NT2/D1 (cell line): Measurements from ENCODE around the gene RPH3AL.

ENCODE experiments used
- DNase-seq: peaks from one replicate; pipeline ENCODE4 v3.0.0-alpha.2; 2011; ENCODE audit warnings: low read depth, low spot score
- H3K27me3 ChIP-seq: 2 replicates; pipeline ENCODE4 v1.6.0; 2011; ENCODE audit warnings: mild to moderate bottlenecking; ENCODE audit not compliant: insufficient read length, insufficient read depth
- H3K36me3 ChIP-seq: 2 replicates; pipeline ENCODE4 v1.6.1; 2011; ENCODE audit warnings: mild to moderate bottlenecking, low read length, mixed read lengths; ENCODE audit not compliant: insufficient read depth, insufficient read length
- H3K4me1 ChIP-seq: 2 replicates; pipeline ENCODE4 v1.5.1; 2011; ENCODE audit not compliant: insufficient read depth, insufficient read length
- H3K4me3 ChIP-seq: 2 replicates; pipeline ENCODE4 v1.5.1; 2011; ENCODE audit warnings: low read depth; ENCODE audit not compliant: insufficient read length
- H3K9ac ChIP-seq: 2 replicates; pipeline ENCODE4 v1.6.0; 2011; ENCODE audit warnings: low read depth; ENCODE audit not compliant: insufficient read length
- H3K9me3 ChIP-seq: 2 replicates; pipeline ENCODE4 v1.5.1; 2011; ENCODE audit warnings: mild to moderate bottlenecking, low read length; ENCODE audit not compliant: insufficient read depth
- SUZ12 ChIP-seq: IDR thresholded peaks from 2 replicates; pipeline ENCODE4 v1.6.1; 2011; ENCODE audit not compliant: insufficient read length, insufficient read depth; ENCODE audit errors: extremely low read depth
- YY1 ChIP-seq: IDR thresholded peaks from 2 replicates; pipeline ENCODE4 v1.6.1; 2011; ENCODE audit not compliant: insufficient read length, insufficient read depth
- ZNF274 ChIP-seq: IDR thresholded peaks from 2 replicates; pipeline ENCODE4 v1.6.1; 2011; ENCODE audit warnings: mild to moderate bottlenecking, low read depth, low read length

The RPH3AL gene

DNA sequence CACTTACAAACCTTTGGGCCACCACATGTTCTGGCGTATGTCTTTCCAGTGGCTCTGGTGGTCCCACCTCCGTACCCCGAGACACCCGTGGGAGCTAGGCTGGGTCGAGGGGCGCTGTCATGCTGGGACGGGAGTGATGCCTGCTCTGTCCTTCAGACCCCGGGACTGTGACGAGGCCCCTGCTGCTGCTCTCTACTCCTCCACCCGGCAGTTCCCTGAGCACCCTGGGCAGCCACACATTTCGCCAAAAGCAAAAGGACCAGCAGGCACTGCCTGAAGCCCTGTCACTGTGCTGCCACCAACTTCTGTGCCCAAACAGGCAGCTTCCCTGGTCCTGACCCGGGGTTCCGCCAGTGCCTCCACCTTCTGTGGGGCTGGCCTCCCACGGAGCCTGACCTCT, 186.7 kb downstream of the RPH3AL start:
- H3K4me1 ChIP-seq: no peaks in the 10 kb centered on the region
- DNase-seq: no peak
- H3K27me3 ChIP-seq: no peaks in the 10 kb centered on the region
- no peaks in the 10 kb centered on the region for H3K9me3 ChIP-seq
- H3K36me3 ChIP-seq: no peaks in the 10 kb centered on the region
- TF ChIP-seq YY1 (no peak), ZNF274 (no peak), SUZ12 (no peak)
- no peak overlapping the region for H3K4me3 ChIP-seq
- H3K9ac ChIP-seq: no peak overlapping the region

DNA sequence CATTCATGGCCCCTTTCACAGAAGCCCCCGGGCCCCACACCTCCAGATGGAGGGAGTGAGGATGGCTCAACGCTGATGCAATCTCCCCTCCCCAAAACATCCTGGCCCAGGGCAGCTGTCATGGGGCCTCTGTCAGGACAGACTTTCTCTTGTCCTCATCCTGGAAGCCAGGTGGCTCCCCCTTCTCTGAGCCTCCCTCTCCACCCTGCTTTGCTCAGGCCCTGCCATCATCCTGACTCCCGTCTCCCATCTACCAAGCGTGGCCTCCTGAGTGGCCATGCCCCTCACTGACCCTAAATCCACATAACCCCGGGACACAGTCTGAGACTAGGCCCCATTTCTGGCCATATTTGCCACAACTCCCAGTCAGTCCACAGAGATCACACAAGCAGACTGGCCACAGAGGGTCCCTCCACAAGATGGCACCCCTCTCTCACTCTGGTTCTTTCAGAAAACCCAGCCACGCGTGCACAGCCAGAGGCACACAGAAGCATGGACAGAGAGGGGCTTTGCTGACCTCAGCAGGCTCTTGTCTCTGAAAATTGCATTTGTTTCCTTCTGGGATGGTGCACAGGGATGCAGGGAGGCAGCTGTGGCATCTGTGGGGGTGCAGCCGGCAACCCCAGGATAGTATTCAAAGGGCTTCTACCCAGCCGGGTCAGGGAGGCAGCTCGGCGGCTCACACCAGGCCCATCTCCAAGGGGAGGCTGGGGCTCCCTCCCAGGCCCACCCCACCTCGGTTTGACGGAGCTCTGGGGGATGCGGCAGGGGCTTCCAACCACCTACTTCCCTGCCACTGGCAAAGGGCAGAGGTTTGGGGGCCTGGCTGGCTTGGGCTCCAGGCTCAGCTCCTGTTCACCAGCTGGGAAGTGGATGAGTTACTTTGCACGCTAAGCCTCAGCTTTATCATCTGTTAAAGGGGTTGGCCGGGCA, 188.0 kb downstream of the RPH3AL start:
- DNase-seq: peak; percentile 20
- Histone ChIP-seq H3K4me3 (no peak overlapping the region), H3K9ac (no peak overlapping the region), H3K36me3 (no peaks in the 10 kb centered on the region), H3K27me3 (no peaks in the 10 kb centered on the region), H3K4me1 (no peaks in the 10 kb centered on the region), H3K9me3 (no peaks in the 10 kb centered on the region)
- TF ChIP-seq SUZ12: no peak
- TF ChIP-seq YY1: no peak
- TF ChIP-seq ZNF274: no peak

DNA sequence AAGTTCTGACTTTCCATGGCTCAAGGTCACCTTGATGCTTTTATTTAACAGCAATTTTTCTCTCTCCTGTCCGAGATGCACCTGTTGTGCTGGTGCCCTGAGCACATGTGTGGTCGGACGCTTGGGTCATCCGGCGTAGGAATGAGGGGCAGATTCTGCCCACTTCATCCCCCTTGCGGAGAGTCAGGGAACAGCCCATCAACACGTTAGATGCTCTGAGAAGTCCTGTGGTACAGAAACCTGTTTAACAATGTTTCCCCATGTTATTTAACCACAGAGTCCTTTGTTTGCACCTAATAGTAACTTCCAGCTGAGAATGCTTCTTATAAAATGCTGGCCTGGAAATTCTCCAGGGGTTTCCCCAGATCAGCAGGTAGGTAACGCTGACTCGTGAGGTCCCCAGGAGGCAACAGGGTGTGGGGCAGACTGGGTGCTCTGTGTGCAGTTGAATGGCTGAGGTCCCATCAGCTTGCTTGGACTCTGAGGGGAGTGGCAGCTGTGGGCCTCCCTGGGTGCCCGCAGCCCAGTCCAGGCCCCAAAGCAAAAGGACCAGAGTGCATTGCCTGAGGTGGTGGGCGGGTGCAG, 189.0 kb downstream of the RPH3AL start:
- no peak for DNase-seq
- no peaks in the 10 kb centered on the region for H3K36me3 ChIP-seq
- H3K4me3 ChIP-seq: no peak overlapping the region
- no peak for TF ChIP-seq YY1
- no peak for TF ChIP-seq SUZ12
- TF ChIP-seq ZNF274: no peak
- H3K9ac ChIP-seq: no peak overlapping the region
- no peaks in the 10 kb centered on the region for H3K4me1 ChIP-seq
- H3K27me3 ChIP-seq: no peaks in the 10 kb centered on the region
- no peaks in the 10 kb centered on the region for H3K9me3 ChIP-seq

DNA sequence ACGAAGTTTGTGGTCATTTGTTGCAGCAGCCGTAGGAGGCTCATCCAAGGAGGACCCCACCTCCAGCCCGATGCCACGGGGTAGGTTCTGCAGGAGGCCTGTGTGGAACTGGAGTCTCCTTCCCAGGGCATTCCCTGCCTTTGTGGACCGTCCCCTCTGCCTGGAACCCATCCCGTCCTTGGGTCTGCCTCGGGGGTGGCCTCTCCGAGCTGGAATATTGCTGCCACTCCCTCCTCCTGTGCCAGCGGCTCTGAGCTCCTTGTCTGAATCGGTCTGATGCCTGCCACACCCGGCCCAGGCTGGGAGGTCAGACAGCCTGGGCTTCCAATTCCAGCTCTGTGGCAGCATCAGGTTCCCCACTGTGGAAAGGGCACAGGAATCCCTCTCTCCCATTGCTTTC, 189.9 kb downstream of the RPH3AL start:
- no peak overlapping the region for H3K9ac ChIP-seq
- no peaks in the 10 kb centered on the region for H3K9me3 ChIP-seq
- no peak for DNase-seq
- H3K27me3 ChIP-seq: no peaks in the 10 kb centered on the region
- H3K4me3 ChIP-seq: no peak overlapping the region
- no peaks in the 10 kb centered on the region for H3K36me3 ChIP-seq
- no peaks in the 10 kb centered on the region for H3K4me1 ChIP-seq
- no peak for TF ChIP-seq ZNF274
- no peak for TF ChIP-seq SUZ12
- TF ChIP-seq YY1: no peak
